ENCODE data around the gene GNG2.

- TF ChIP-seq GATA3 (IDR thresholded peaks at IDR 0.05; ENCODE audit: low read depth, low read length) (no peak), GATA2 (IDR thresholded peaks at IDR 0.05; ENCODE audit: low read depth, low read length) (no peak)
Measured at GRCh38 chr14:51999084-51999483, 138.7 kb downstream of the GNG2 start.
